Measurements from ENCODE around the gene JADE1. TPM values are rescaled to one million over a fixed set of nuclear protein-coding genes. Genes with fewer than 3 reads are reported as not detected.
A peak's percentile ranks its signal among the peaks of the same experiment; 100 is the strongest.

The JADE1 gene
- total RNA-seq, 2 experiments from 2014 or later = 25.5 to 28.4 TPM

DNA sequence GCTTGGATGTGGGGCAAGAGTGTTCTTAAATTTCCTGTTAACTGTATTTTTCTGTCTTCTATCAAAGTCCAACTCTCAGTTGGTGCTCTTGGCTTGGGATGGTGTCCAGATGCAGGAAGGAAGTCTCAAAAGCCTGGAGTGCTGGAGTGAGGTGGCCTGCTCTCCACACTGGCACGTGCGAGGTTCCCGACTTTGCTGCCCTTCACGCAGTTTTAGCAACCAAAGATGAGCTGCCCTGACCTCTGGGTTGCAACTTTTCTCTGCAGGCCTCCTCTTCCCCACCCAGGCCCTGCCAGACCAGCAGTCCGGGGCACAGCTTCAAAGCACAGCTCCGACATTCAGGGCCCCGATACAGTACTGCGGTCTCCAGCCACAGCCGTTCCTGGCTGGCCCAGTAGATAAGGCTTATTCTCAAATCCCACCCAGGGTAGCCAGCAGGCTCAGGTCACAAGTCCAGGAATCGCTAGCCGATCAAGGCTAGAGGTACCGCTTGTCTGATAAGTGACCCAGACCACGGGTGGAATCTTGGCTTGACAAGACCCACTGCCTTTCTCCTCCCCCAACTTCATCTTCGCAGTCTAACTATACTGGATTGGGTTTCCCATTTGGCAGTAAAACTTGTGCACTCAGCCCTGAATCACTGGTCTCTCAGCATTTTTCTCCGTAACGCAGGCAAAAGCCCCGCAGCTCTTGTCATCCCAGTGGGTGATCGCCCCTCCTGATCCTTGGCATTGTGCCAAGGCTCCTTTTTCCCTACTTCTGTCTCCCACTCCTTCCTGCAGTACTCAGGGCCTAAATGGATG, 21.8 kb upstream of the JADE1 start:
- ChIA-PET POLR2A (no interaction called here), CTCF (no interaction called here)
- Mint-ChIP-seq H3K9me3 (ENCODE audit: low read depth) (no peaks in the 10 kb centered on the region), H3K27me3 (no peaks in the 10 kb centered on the region), H3K36me3 (ENCODE audit: low read depth) (no peaks in the 10 kb centered on the region), H3K4me1 (no peaks in the 10 kb centered on the region), H3K27ac (no peak overlapping the region), H3K4me3 (no peak overlapping the region)
- intact Hi-C loops (cut with DNase I, micrococcal nuclease) = loop anchor here in 1 of 2 experiments (10.0 kb wide), 1 partner anchor 847 kb away; no protein-coding TSS in a partner anchor
- DNase-seq (no peak), ATAC-seq (no peak)

GRCh38 chr4:128793859-128794672, 15.4 kb upstream of the JADE1 start:
- intact Hi-C loops (cut with DNase I, micrococcal nuclease) = no loop called here
- Mint-ChIP-seq H3K4me1 (no peaks in the 10 kb centered on the region), H3K4me3 (no peak overlapping the region), H3K27me3 (no peaks in the 10 kb centered on the region), H3K9me3 (ENCODE audit: low read depth) (no peaks in the 10 kb centered on the region), H3K27ac (no peak overlapping the region), H3K36me3 (ENCODE audit: low read depth) (no peaks in the 10 kb centered on the region)
- DNase-seq = no peak
- no peak for ATAC-seq
- ChIA-PET CTCF (no interaction called here), POLR2A (no interaction called here)

DNA sequence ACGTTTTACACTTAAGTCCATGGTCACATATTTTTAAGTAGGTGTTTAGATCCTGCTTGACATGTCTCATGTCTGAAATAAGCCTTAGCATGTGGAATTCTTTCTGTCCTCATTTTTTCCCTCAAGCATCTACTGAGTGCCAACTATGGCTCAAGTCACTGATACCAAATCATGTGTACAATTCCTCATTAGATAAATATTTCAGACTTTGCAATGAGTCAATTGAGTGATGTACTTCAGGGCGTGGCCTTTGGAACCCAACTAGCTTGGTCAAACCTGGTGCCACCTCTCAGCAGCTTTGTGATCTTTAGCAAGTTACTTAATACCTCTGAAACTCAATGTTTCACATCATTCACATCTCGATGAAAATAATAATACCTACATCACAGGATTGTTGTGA, 12.6 kb upstream of the JADE1 start:
- no peak for DNase-seq
- intact Hi-C loops (cut with DNase I, micrococcal nuclease) = no loop called here
- POLR2A ChIA-PET = no interaction called here
- Mint-ChIP-seq H3K9me3 (ENCODE audit: low read depth) (no peaks in the 10 kb centered on the region), H3K27ac (no peak overlapping the region), H3K27me3 (no peaks in the 10 kb centered on the region), H3K4me3 (no peak overlapping the region), H3K4me1 (no peaks in the 10 kb centered on the region), H3K36me3 (ENCODE audit: low read depth) (no peaks in the 10 kb centered on the region)
- no peak for ATAC-seq
- CTCF ChIA-PET = no interaction called here

DNA sequence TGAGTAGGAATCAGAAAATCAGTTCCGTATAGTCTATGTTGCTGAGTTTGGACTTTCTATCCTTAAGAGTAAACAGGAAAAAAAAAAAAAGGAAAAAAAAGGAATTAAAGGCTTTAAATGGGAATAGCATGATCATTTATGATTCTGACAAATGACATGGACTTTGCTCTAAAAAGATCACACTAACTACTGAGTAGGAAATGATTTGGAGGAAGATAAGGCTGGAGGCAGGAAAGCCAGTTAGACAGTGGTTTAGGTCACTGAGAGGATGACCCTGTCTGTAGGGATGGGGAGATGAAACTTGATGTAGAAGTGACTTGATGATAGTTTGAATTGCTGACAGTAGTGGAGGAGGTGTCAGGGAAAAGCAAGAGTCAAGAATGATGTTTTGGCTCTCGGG, 9.2 kb upstream of the JADE1 start:
- Mint-ChIP-seq H3K27me3 (no peaks in the 10 kb centered on the region), H3K36me3 (ENCODE audit: low read depth) (no peaks in the 10 kb centered on the region), H3K9me3 (ENCODE audit: low read depth) (no peaks in the 10 kb centered on the region), H3K27ac (no peak overlapping the region), H3K4me1 (peaks cover 8% of the 10 kb centered on the region), H3K4me3 (no peak overlapping the region)
- ChIA-PET POLR2A (no interaction called here), CTCF (no interaction called here)
- intact Hi-C loops (cut with DNase I, micrococcal nuclease) = no loop called here
- no peak for DNase-seq
- ATAC-seq = no peak

- no peak overlapping the region for H3K27ac Mint-ChIP-seq
- H3K4me3 Mint-ChIP-seq = no peak overlapping the region
- H3K4me1 Mint-ChIP-seq = peaks cover 8% of the 10 kb centered on the region
- intact Hi-C loops (cut with DNase I, micrococcal nuclease) = no loop called here
- no peak for DNase-seq
- no peaks in the 10 kb centered on the region for H3K36me3 Mint-ChIP-seq (ENCODE audit: low read depth)
- no peaks in the 10 kb centered on the region for H3K9me3 Mint-ChIP-seq (ENCODE audit: low read depth)
- CTCF ChIA-PET = interaction anchor here (1.7 kb wide), 1 partner anchor 17 kb away, joined by 5 read pairs; no protein-coding TSS in a partner anchor
- POLR2A ChIA-PET = no interaction called here
- H3K27me3 Mint-ChIP-seq = no peaks in the 10 kb centered on the region
- no peak for ATAC-seq
These were observed 8.7 kb upstream of the JADE1 start for GRCh38 chr4:128800701-128801284.

GRCh38 chr4:128802680-128803628, 6.5 kb upstream of the JADE1 start:
- intact Hi-C loops (cut with DNase I, micrococcal nuclease) = no loop called here
- CTCF ChIA-PET = interaction anchor here (0.9 to 1.3 kb wide), 2 partner anchors 18 to 349 kb away, joined by 3 read pairs; no protein-coding TSS in a partner anchor
- DNase-seq = no peak
- peaks cover 8% of the 10 kb centered on the region for H3K4me1 Mint-ChIP-seq
- no peak for ATAC-seq
- H3K27ac Mint-ChIP-seq = no peak overlapping the region
- no peaks in the 10 kb centered on the region for H3K27me3 Mint-ChIP-seq
- no peaks in the 10 kb centered on the region for H3K9me3 Mint-ChIP-seq (ENCODE audit: low read depth)
- POLR2A ChIA-PET = no interaction called here
- no peak overlapping the region for H3K4me3 Mint-ChIP-seq
- no peaks in the 10 kb centered on the region for H3K36me3 Mint-ChIP-seq (ENCODE audit: low read depth)

GRCh38 chr4:128803783-128804182, 5.7 kb upstream of the JADE1 start:
- ChIA-PET POLR2A (no interaction called here), CTCF (no interaction called here)
- Mint-ChIP-seq H3K9me3 (ENCODE audit: low read depth) (no peaks in the 10 kb centered on the region), H3K27ac (no peak overlapping the region), H3K4me1 (peaks cover 8% of the 10 kb centered on the region), H3K4me3 (no peak overlapping the region), H3K27me3 (no peaks in the 10 kb centered on the region), H3K36me3 (ENCODE audit: low read depth) (no peaks in the 10 kb centered on the region)
- ATAC-seq (peak; percentile 49), DNase-seq (no peak)
- intact Hi-C loops (cut with DNase I, micrococcal nuclease) = no loop called here

DNA sequence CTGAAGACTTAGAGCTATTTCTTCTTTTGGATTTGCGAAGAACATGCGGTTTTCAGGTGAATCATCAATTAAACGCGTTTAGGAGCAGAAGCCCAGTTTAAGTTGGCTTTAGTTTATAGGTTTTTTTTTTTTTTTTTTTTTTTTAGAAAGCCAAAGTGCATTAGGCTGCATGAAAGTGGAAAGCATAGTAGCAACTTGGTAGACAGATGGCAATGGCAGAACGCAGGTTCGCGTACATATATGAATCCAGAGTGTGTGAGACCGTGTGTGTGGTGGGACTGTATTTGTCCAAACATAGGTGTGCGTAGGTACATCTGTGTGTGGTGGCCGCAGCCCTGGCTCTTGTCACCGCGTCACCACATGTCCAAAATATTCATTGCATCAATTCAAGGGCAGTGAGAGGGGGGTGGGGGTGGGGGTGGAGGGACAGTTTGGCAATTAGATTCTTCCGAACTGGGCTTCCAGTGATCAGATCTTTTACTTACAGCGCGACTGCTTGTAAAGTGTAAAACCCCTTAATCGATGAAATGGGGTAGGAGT, 901 bp downstream of the JADE1 start:
- peak overlapping the region; percentile 99 for H3K27ac Mint-ChIP-seq
- H3K9me3 Mint-ChIP-seq (ENCODE audit: low read depth) = no peaks in the 10 kb centered on the region
- peaks cover 17% of the 10 kb centered on the region for H3K4me1 Mint-ChIP-seq
- no peaks in the 10 kb centered on the region for H3K27me3 Mint-ChIP-seq
- H3K4me3 Mint-ChIP-seq = peak overlapping the region; percentile 93
- DNase-seq (peak; percentile 41), ATAC-seq (no peak)
- intact Hi-C loops (cut with DNase I, micrococcal nuclease) = loop anchor here (1.0 to 5.0 kb wide), 3 partner anchors 52 to 298 kb away; partner anchors contain the start of gene SCLT1 (in 1 of the 2)
- peaks cover 4% of the 10 kb centered on the region for H3K36me3 Mint-ChIP-seq (ENCODE audit: low read depth)
- CTCF ChIA-PET = interaction anchor here (0.7 to 1.4 kb wide), 2 partner anchors 15 to 525 kb away, joined by 3 read pairs; no protein-coding TSS in a partner anchor
- POLR2A ChIA-PET = interaction anchor here (0.7 to 1.1 kb wide), 2 partner anchors 59 to 92 kb away, joined by 3 to 4 read pairs; no protein-coding TSS in a partner anchor

DNA sequence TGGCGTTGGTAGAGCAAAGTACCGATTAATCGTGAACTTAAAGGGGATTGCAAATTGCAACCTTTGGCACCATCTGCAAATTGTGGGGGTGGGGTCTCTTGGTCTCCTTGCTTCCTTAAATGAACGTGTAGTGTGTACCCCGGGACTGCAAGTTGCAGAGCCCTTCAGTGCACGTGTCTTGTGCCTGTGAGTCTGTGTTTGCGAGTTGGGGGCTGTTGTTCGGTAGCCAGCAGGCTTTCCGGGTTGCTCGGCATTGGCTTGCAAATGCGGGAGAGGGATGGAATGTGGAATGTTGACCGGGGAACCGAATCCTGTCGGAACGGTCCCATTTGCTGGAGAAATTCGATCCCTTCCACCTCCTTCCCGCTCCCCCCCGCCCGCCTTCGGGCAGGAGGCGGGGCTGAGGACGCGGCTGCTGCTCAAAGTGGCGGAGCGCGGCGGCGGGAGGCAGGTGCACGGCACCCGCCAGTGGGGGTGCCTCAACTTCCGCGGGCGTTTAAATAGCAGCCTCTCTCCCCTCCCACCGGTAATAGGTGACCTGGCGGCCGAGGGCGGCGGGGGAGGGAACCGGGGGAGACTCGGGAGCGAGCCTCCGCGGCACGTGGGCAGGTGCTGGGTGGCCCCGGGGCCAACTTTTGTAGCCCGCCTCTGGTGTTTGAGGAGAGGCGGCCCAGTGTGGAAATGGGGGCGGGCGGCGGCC, 1.5 kb downstream of the JADE1 start:
- CTCF ChIA-PET = interaction anchor here (0.7 to 1.9 kb wide), 3 partner anchors 9 to 52 kb away, joined by 4 to 7 read pairs (median 4); no protein-coding TSS in a partner anchor
- ATAC-seq (peak; percentile 44), DNase-seq (peak; percentile 90)
- H3K4me1 Mint-ChIP-seq = peaks cover 23% of the 10 kb centered on the region
- H3K36me3 Mint-ChIP-seq (ENCODE audit: low read depth) = peaks cover 5% of the 10 kb centered on the region
- no peaks in the 10 kb centered on the region for H3K27me3 Mint-ChIP-seq
- H3K27ac Mint-ChIP-seq = peak overlapping the region; percentile 99
- H3K4me3 Mint-ChIP-seq = peak overlapping the region; percentile 93
- no peaks in the 10 kb centered on the region for H3K9me3 Mint-ChIP-seq (ENCODE audit: low read depth)
- intact Hi-C loops (cut with DNase I, micrococcal nuclease) = loop anchor here (1.0 to 5.0 kb wide), 6 partner anchors 52 to 846 kb away; partner anchors contain the start of genes ABHD18 (in 1 of the 2), LARP1B (in 1 of the 2), MFSD8 (in 1 of the 2) and SCLT1 (in 1 of the 2)
- POLR2A ChIA-PET = interaction anchor here (0.6 to 2.3 kb wide), 5 partner anchors 11 to 283 kb away, joined by 3 to 20 read pairs (median 8); partner anchors contain the start of gene SCLT1

Measured in activated CD4-positive, alpha-beta T cell treated with anti-CD3 and anti-CD28 coated beads for 36 hours (primary cell).